ENCODE data around the gene MEOX2. TPM values are rescaled to one million over a fixed set of nuclear protein-coding genes. Genes with fewer than 3 reads are reported as not detected.

The MEOX2 gene
- total and polyA plus RNA-seq, 10 of the 15 experiments (the other 5 are each of a cell fraction or from before 2014, with no cell fraction given): not detected

- TF ChIP-seq RELB (IDR thresholded peaks at IDR 0.05; ENCODE audit: low read depth): peak; percentile 46
These were observed 34.8 kb downstream of the MEOX2 start (continued) for GRCh38 chr7:15651693-15652092.

GRCh38 chr7:15650787-15651186 is 35.7 kb downstream of the MEOX2 start:
- POLR2A ChIA-PET: no interaction called here
- no peak for TF ChIP-seq MAX (IDR thresholded peaks at IDR 0.05; ENCODE audit: low read depth, low read length)
- no peak for TF ChIP-seq ATF3 (IDR thresholded peaks at IDR 0.05; ENCODE audit: borderline replicate concordance, extremely low read depth, low read depth, low read length)
- TF ChIP-seq ESRRA (IDR thresholded peaks at IDR 0.05; ENCODE audit: low read length): no peak
- TF ChIP-seq MYC (IDR thresholded peaks at IDR 0.05; ENCODE audit: insufficient read depth, insufficient read length, insufficient replicate concordance, low read length, severe bottlenecking): no peak
- no peak for TF ChIP-seq TAF1 (IDR thresholded peaks at IDR 0.05; ENCODE audit: borderline replicate concordance, low read depth, low read length)
- no peak for TF ChIP-seq TCF7 (IDR thresholded peaks at IDR 0.05; ENCODE audit: borderline replicate concordance)
- TF ChIP-seq ZBTB33 (IDR thresholded peaks at IDR 0.05): no peak
- H3K79me2 ChIP-seq (ENCODE audit: control insufficient read depth, insufficient read depth, low read length): no peaks in the 10 kb centered on the region
- in situ Hi-C loops (cut with MboI) (no loop called here), intact Hi-C loops (cut with micrococcal nuclease; ENCODE audit: unreplicated experiment) (loop anchor here (5.0 kb wide), 1 partner anchor 93 kb away; no protein-coding TSS in a partner anchor)
- no peaks in the 10 kb centered on the region for H4K20me1 ChIP-seq (ENCODE audit: control insufficient read depth, insufficient read depth)
- no peak overlapping the region for H3K9ac ChIP-seq (ENCODE audit: control insufficient read depth, insufficient read depth, low read length)
- no peak for DNase-seq (ENCODE audit: low read depth, low spot score)
- no peak overlapping the region for H3K27ac ChIP-seq (ENCODE audit: control insufficient read depth, insufficient read depth)
- no peaks in the 10 kb centered on the region for H3K27me3 ChIP-seq (replicated peaks in 1 of 2; ENCODE audit: control insufficient read depth in 2 of 2, insufficient read depth in 2 of 2, low read length in 1 of 2)
- CTCF ChIA-PET: no interaction called here
- SMC1A ChIA-PET (ENCODE audit: uncharacterized antibody, unreplicated experiment): no interaction called here
- no peak overlapping the region for H2AFZ ChIP-seq (ENCODE audit: control insufficient read depth, low read depth, low read length)
- H3K9me3 ChIP-seq (replicated peaks; ENCODE audit: control insufficient read depth, insufficient read depth, low read length): no peaks in the 10 kb centered on the region
- FAIRE-seq: no peak
- no peaks in the 10 kb centered on the region for H3K4me1 ChIP-seq (ENCODE audit: control insufficient read depth, insufficient read depth, low read length)
- no TSS peak for BruUV-seq (replicated peaks)
- H3K36me3 ChIP-seq (ENCODE audit: control insufficient read depth in 2 of 2, insufficient read depth in 2 of 2, low read length in 1 of 2): no peaks in the 10 kb centered on the region
- H3K4me2 ChIP-seq (ENCODE audit: control insufficient read depth, insufficient read depth): no peak overlapping the region
- ATAC-seq: no peak
- 13% methylated on average over 4 of the region's 4 CpGs for whole genome bisulfite sequencing (ENCODE audit: insufficient coverage, insufficient replicate concordance, low lambda C conversion rate, missing lambda C conversion rate)
- H3K4me3 ChIP-seq: no peak overlapping the region
- RAD21 ChIA-PET (ENCODE audit: unreplicated experiment): no interaction called here

Data from GM12878 (cell line).